Mesothelial cell of epicardium (in vitro differentiated cells): ENCODE results near the gene TSPAN32. TPM values are rescaled to one million over a fixed set of nuclear protein-coding genes. Genes with fewer than 3 reads are reported as not detected.
"Not testable (repeated sequence)": the region's sequence is repeated elsewhere in the genome, so short reads cannot be mapped to it uniquely, and the experiment has no call there.

Experiments used
- DNase-seq, 2 experiments: peaks; one replicate each; pipeline ENCODE4 v3.0.0; 2021; ENCODE audit warnings: low spot score in 2 of 2; ENCODE audit not compliant: unreplicated experiment in 2 of 2
- H3K27ac Mint-ChIP-seq: 2 replicates; pipeline ENCODE4 v1.8.0; 2021; ENCODE audit warnings: mixed read lengths
- H3K27me3 Mint-ChIP-seq: 2 replicates; pipeline ENCODE4 v1.8.0; 2021; ENCODE audit warnings: low read depth, mixed read lengths
- H3K36me3 Mint-ChIP-seq: 2 replicates; pipeline ENCODE4 v1.8.0; 2021; ENCODE audit warnings: mixed read lengths
- H3K4me1 Mint-ChIP-seq: 2 replicates; pipeline ENCODE4 v1.8.0; 2021; ENCODE audit warnings: mixed read lengths
- H3K4me3 Mint-ChIP-seq: 2 replicates; pipeline ENCODE4 v1.8.0; 2021; ENCODE audit warnings: mild to moderate bottlenecking, moderate library complexity, mixed read lengths
- H3K9me3 Mint-ChIP-seq: 2 replicates; pipeline ENCODE4 v1.8.0; 2021; ENCODE audit warnings: mixed read lengths
- total RNA-seq: library from RNA; stranded (reverse); gene quantifications from 3 replicates; pipeline ENCODE4 v1.2.1, GENCODE V29; 2021
- TF ChIP-seq, protein P1 (sequence below): fragments of 200-600 bp; sonication (generic); IDR thresholded peaks from one replicate; pipeline ENCODE4 v1.5.0; 2021; ENCODE audit warnings: antibody characterized with exemption; ENCODE audit not compliant: unreplicated experiment

TSPAN32 gene
- total RNA-seq, 1 donor from 2014 or later: 0.94 TPM

DNA sequence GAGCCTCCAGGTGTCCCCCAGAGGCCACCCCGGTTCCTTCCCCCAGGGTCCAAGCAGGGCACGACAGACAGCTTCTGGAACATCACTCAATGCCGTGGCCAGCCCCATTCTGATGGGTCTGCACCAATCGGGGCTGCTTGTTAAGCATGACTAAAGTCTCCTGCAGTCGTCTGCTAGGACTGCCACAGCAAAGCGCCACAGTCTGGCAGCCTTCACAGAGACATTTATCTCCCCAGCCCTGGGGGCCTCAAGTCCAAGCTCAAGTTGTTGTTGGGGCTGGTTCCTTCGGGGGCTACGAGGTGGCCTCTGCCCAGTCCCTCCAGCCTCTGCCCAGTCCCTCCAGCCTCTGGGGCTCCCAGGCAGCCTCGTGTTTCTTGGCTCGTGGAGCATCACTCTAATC, 61.3 kb downstream of the TSPAN32 start:
- no peak overlapping the region for H3K27ac Mint-ChIP-seq
- H3K9me3 Mint-ChIP-seq: no peaks in the 10 kb centered on the region
- no peaks in the 10 kb centered on the region for H3K4me1 Mint-ChIP-seq
- no peak overlapping the region for H3K4me3 Mint-ChIP-seq
- H3K27me3 Mint-ChIP-seq: no peaks in the 10 kb centered on the region
- TF ChIP-seq, protein P1, sequence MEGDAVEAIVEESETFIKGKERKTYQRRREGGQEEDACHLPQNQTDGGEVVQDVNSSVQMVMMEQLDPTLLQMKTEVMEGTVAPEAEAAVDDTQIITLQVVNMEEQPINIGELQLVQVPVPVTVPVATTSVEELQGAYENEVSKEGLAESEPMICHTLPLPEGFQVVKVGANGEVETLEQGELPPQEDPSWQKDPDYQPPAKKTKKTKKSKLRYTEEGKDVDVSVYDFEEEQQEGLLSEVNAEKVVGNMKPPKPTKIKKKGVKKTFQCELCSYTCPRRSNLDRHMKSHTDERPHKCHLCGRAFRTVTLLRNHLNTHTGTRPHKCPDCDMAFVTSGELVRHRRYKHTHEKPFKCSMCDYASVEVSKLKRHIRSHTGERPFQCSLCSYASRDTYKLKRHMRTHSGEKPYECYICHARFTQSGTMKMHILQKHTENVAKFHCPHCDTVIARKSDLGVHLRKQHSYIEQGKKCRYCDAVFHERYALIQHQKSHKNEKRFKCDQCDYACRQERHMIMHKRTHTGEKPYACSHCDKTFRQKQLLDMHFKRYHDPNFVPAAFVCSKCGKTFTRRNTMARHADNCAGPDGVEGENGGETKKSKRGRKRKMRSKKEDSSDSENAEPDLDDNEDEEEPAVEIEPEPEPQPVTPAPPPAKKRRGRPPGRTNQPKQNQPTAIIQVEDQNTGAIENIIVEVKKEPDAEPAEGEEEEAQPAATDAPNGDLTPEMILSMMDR: no peak
- DNase-seq: no peak
- no peaks in the 10 kb centered on the region for H3K36me3 Mint-ChIP-seq

- TF ChIP-seq, protein P1: no peak
- no peak for DNase-seq
Observed at GRCh38 chr11:2363577-2364370, 62.0 kb downstream of the TSPAN32 start.

GRCh38 chr11:2364386-2364785, 62.6 kb downstream of the TSPAN32 start:
- not testable (repeated sequence) for H3K36me3 Mint-ChIP-seq, H3K4me1 Mint-ChIP-seq, H3K27me3 Mint-ChIP-seq, H3K4me3 Mint-ChIP-seq, DNase-seq, H3K27ac Mint-ChIP-seq, H3K9me3 Mint-ChIP-seq

More at GRCh38 chr11:2363577-2364370, 62.0 kb downstream of the TSPAN32 start:
- Mint-ChIP-seq H3K9me3 (no peaks in the 10 kb centered on the region), H3K4me1 (no peaks in the 10 kb centered on the region), H3K4me3 (no peak overlapping the region), H3K27me3 (no peaks in the 10 kb centered on the region), H3K36me3 (no peaks in the 10 kb centered on the region), H3K27ac (no peak overlapping the region)

DNA sequence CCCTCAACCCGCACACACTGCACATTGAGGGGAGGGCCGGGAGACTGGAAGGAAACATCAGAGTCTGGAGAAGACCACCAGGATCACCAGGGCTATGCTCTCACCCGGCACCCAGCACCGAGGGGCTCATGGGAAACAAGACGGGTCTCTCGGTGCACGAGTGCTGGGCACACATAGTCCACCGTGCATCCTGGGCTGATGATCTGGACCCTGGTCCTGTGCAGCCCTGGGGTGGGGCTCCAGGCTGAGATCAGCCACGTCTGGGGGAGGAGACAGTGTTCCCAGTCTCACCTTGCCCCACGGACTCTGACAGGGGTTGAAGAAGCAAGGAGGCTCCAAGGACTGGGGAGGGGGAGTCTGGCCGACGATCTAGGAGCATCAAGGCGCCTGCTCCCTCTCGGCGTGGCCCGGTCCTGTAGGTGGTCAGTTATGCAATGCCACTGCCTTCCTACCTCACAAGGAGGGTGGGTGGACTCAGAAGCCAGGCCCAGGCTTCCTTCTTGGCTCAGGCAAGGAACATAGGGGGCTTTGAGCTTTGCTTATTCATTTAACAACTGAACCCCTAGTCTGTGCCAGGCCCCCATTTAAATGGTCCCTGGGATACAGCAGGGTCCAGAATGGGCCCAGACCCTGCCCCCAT, 63.9 kb downstream of the TSPAN32 start:
- TF ChIP-seq, protein P1: no peak
- Mint-ChIP-seq H3K27ac (no peak overlapping the region), H3K4me1 (no peaks in the 10 kb centered on the region), H3K4me3 (no peak overlapping the region), H3K27me3 (no peaks in the 10 kb centered on the region), H3K9me3 (no peaks in the 10 kb centered on the region), H3K36me3 (no peaks in the 10 kb centered on the region)
- DNase-seq: no peak

- Mint-ChIP-seq H3K27ac (no peak overlapping the region), H3K36me3 (no peaks in the 10 kb centered on the region), H3K27me3 (no peaks in the 10 kb centered on the region), H3K4me3 (no peak overlapping the region), H3K9me3 (no peaks in the 10 kb centered on the region), H3K4me1 (no peaks in the 10 kb centered on the region)
- DNase-seq: no peak
- TF ChIP-seq, protein P1: no peak
Observed at GRCh38 chr11:2366276-2366675, 64.5 kb downstream of the TSPAN32 start.

DNA sequence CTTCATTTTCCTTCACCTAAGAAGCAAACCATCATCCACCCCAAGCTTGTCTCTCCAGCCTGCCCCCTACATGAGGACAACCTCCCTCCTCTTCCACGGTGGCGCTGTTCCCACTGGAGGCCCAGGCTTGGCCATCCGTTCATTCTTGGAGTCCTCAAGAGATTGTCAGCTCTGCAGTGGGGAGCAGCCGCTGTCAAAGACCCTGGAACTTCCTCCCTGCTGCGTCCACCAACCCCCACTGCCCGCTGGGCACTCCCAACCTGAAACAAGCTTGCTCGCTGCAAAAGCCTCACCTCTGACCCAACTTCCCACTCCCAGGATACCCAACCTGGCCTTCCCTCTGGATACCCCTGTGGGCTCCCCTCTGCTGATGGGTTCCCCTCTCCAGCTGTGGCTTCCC, 64.9 kb downstream of the TSPAN32 start:
- TF ChIP-seq, protein P1: no peak
- no peaks in the 10 kb centered on the region for H3K27me3 Mint-ChIP-seq
- H3K36me3 Mint-ChIP-seq: no peaks in the 10 kb centered on the region
- H3K9me3 Mint-ChIP-seq: peaks cover 4% of the 10 kb centered on the region
- no peak for DNase-seq
- no peak overlapping the region for H3K27ac Mint-ChIP-seq
- H3K4me1 Mint-ChIP-seq: no peaks in the 10 kb centered on the region
- no peak overlapping the region for H3K4me3 Mint-ChIP-seq
